Measurements from ENCODE around the gene GSTT4. TPM values are rescaled to one million over a fixed set of nuclear protein-coding genes. Genes with fewer than 3 reads are reported as not detected.

The GSTT4 gene
- polyA plus RNA-seq, 2 of the 4 experiments (the other 2 are of a cell fraction), result not detected

GRCh38 chr22:24016156-24016555 lies 10.9 kb upstream of the GSTT4 start:
- no peak for FAIRE-seq
- TF ChIP-seq MYC (IDR thresholded peaks at IDR 0.05; ENCODE audit: borderline replicate concordance, low read length) (no peak), MAZ (IDR thresholded peaks at IDR 0.05; ENCODE audit: borderline replicate concordance, low read depth, low read length) (no peak), HEYL (CRISPR knock-in tag; IDR thresholded peaks at IDR 0.05) (no peak), HDAC2 (IDR thresholded peaks at IDR 0.05) (no peak), TFCP2L1 (CRISPR knock-in tag; IDR thresholded peaks at IDR 0.05) (no peak), EHMT2 (IDR thresholded peaks at IDR 0.05; ENCODE audit: low read depth) (no peak), KDM1A (IDR thresholded peaks at IDR 0.05; ENCODE audit: low read depth) (no peak), ZC3H11A (IDR thresholded peaks at IDR 0.05) (no peak), RARB (CRISPR knock-in tag; IDR thresholded peaks at IDR 0.05) (no peak), E2F6 (IDR thresholded peaks at IDR 0.05; ENCODE audit: borderline replicate concordance, low read depth) (no peak), CEBPB (IDR thresholded peaks at IDR 0.05) (no peak), HES2 (IDR thresholded peaks at IDR 0.05) (no peak), JUN (IDR thresholded peaks at IDR 0.05) (no peak), CHD4 (IDR thresholded peaks at IDR 0.05; ENCODE audit: borderline replicate concordance) (no peak)
- TF ChIP-seq, protein P1, sequence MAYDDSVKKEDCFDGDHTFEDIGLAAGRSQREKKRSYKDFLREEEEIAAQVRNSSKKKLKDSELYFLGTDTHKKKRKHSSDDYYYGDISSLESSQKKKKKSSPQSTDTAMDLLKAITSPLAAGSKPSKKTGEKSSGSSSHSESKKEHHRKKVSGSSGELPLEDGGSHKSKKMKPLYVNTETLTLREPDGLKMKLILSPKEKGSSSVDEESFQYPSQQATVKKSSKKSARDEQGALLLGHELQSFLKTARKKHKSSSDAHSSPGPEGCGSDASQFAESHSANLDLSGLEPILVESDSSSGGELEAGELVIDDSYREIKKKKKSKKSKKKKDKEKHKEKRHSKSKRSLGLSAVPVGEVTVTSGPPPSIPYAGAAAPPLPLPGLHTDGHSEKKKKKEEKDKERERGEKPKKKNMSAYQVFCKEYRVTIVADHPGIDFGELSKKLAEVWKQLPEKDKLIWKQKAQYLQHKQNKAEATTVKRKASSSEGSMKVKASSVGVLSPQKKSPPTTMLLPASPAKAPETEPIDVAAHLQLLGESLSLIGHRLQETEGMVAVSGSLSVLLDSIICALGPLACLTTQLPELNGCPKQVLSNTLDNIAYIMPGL (CRISPR knock-in tag; IDR thresholded peaks at IDR 0.05; ENCODE audit: borderline replicate concordance), result no peak
- TF ChIP-seq, protein P2, sequence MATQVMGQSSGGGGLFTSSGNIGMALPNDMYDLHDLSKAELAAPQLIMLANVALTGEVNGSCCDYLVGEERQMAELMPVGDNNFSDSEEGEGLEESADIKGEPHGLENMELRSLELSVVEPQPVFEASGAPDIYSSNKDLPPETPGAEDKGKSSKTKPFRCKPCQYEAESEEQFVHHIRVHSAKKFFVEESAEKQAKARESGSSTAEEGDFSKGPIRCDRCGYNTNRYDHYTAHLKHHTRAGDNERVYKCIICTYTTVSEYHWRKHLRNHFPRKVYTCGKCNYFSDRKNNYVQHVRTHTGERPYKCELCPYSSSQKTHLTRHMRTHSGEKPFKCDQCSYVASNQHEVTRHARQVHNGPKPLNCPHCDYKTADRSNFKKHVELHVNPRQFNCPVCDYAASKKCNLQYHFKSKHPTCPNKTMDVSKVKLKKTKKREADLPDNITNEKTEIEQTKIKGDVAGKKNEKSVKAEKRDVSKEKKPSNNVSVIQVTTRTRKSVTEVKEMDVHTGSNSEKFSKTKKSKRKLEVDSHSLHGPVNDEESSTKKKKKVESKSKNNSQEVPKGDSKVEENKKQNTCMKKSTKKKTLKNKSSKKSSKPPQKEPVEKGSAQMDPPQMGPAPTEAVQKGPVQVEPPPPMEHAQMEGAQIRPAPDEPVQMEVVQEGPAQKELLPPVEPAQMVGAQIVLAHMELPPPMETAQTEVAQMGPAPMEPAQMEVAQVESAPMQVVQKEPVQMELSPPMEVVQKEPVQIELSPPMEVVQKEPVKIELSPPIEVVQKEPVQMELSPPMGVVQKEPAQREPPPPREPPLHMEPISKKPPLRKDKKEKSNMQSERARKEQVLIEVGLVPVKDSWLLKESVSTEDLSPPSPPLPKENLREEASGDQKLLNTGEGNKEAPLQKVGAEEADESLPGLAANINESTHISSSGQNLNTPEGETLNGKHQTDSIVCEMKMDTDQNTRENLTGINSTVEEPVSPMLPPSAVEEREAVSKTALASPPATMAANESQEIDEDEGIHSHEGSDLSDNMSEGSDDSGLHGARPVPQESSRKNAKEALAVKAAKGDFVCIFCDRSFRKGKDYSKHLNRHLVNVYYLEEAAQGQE (IDR thresholded peaks at IDR 0.05), result no peak
- no peak overlapping the region for H3K27ac ChIP-seq
- peaks cover 4% of the 10 kb centered on the region; the same call in 2 of the 3 replicates for H3K4me1 ChIP-seq
- POLR2A ChIA-PET, result no interaction called here
- no peak for ATAC-seq
- H3K4me3 ChIP-seq, result no peak overlapping the region
- CTCF ChIA-PET, result interaction anchor here (1.3 to 1.6 kb wide), 2 partner anchors 56 to 141 kb away, joined by 3 to 4 read pairs; no protein-coding TSS in a partner anchor
- no peak overlapping the region for H3K4me2 ChIP-seq
- WGBS (ENCODE audit: missing lambda C conversion rate), result 86% methylated on average over 1 of the region's 1 CpG
- no peaks in the 10 kb centered on the region for H3K9me3 ChIP-seq
- DNase-seq (ENCODE audit: low read depth in 1 of 2, low spot score in 1 of 2), result no peak

DNA sequence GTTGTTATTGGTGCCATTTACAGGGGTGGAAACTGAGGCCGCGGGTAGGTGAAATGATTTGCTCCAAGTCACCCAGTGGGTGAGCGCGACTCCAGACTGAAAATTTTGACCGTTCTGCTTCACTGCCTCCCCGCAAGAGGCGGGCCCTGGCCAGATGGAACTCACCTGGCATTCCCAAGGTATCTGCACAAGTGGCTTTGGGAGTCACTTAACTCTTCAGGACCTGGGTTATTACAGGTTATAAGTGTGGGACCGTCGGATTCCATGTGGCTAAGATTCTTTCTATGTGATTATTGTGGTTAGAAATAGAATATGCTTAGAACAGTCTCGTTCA lies 6.4 kb upstream of the GSTT4 start:
- Histone ChIP-seq H3K4me2 (peak overlapping the region; percentile 91), H3K9me3 (no peaks in the 10 kb centered on the region), H3K4me3 (peak overlapping the region; percentile 92), H3K4me1 (peaks cover 4% of the 10 kb centered on the region; the same call in 2 of the 3 replicates), H3K27ac (peak overlapping the region; percentile 86 to 98)
- DNase-seq (ENCODE audit: low read depth in 1 of 2, low spot score in 1 of 2) (no peak), FAIRE-seq (no peak), ATAC-seq (peak; percentile 16 to 38; a peak in 5 of 6 replicates)
- under 1% methylated on average over 10 of the region's 10 CpGs for WGBS (ENCODE audit: missing lambda C conversion rate)
- POLR2A ChIA-PET, result interaction anchor here (1.4 to 1.5 kb wide), 2 partner anchors 143 to 145 kb away, joined by 4 to 7 read pairs; no protein-coding TSS in a partner anchor
- CTCF ChIA-PET, result interaction anchor here (1.8 kb wide), 1 partner anchor 146 kb away, joined by 4 read pairs; no protein-coding TSS in a partner anchor
- TF ChIP-seq MAZ (IDR thresholded peaks at IDR 0.05; ENCODE audit: borderline replicate concordance, low read depth, low read length) (no peak), MYC (IDR thresholded peaks at IDR 0.05; ENCODE audit: borderline replicate concordance, low read length) (no peak), ELK1 (IDR thresholded peaks at IDR 0.05; ENCODE audit: low read depth, low read length) (no peak), KDM1A (IDR thresholded peaks at IDR 0.05; ENCODE audit: low read depth) (no peak)

Measured in A549 (cell line).